Neuron (in vitro differentiated cells): ENCODE measurements around the gene PPP6R2.

Source experiments
- H2AFZ ChIP-seq: one replicate; pipeline ENCODE4 v1.6.1; 2013; ENCODE audit warnings: low read depth, mild to moderate bottlenecking, inconsistent platforms, low read length, moderate library complexity
- H3K27me3 ChIP-seq: one replicate; pipeline ENCODE4 v1.6.1; 2013; ENCODE audit warnings: low read length; ENCODE audit not compliant: insufficient read depth
- H3K36me3 ChIP-seq: one replicate; pipeline ENCODE4 v1.6.1; 2013; ENCODE audit warnings: low read length; ENCODE audit not compliant: insufficient read depth
- H3K4me1 ChIP-seq: one replicate; pipeline ENCODE4 v1.6.1; 2013; ENCODE audit warnings: low read length; ENCODE audit not compliant: insufficient read depth
- H3K4me3 ChIP-seq: 2 replicates; pipeline ENCODE4 v1.5.1; 2013; ENCODE audit warnings: mild to moderate bottlenecking, low read length, moderate library complexity
- H3K9me3 ChIP-seq: one replicate; pipeline ENCODE4 v1.6.1; 2013; ENCODE audit warnings: low read length

Gene PPP6R2

GRCh38 chr22:50434849-50435248 lies 91.7 kb downstream of the PPP6R2 start:
- Histone ChIP-seq H3K4me1 (no peaks in the 10 kb centered on the region), H3K4me3 (no peak overlapping the region), H2AFZ (no peak overlapping the region), H3K27me3 (no peaks in the 10 kb centered on the region), H3K36me3 (peaks cover 79% of the 10 kb centered on the region), H3K9me3 (no peaks in the 10 kb centered on the region)

- Histone ChIP-seq H3K36me3 (peaks cover 79% of the 10 kb centered on the region), H3K9me3 (no peaks in the 10 kb centered on the region), H2AFZ (no peak overlapping the region), H3K27me3 (no peaks in the 10 kb centered on the region), H3K4me3 (no peak overlapping the region), H3K4me1 (no peaks in the 10 kb centered on the region)
Measured at GRCh38 chr22:50435291-50436014, 92.3 kb downstream of the PPP6R2 start.

- Histone ChIP-seq H3K9me3 (no peaks in the 10 kb centered on the region), H3K27me3 (no peaks in the 10 kb centered on the region), H3K4me1 (no peaks in the 10 kb centered on the region), H2AFZ (no peak overlapping the region), H3K4me3 (no peak overlapping the region), H3K36me3 (peaks cover 74% of the 10 kb centered on the region)
Measured at GRCh38 chr22:50436015-50436830, 93.1 kb downstream of the PPP6R2 start.

GRCh38 chr22:50436841-50437341 lies 93.8 kb downstream of the PPP6R2 start:
- Histone ChIP-seq H3K9me3 (no peaks in the 10 kb centered on the region), H3K4me3 (no peak overlapping the region), H3K4me1 (no peaks in the 10 kb centered on the region), H3K36me3 (peaks cover 72% of the 10 kb centered on the region), H3K27me3 (no peaks in the 10 kb centered on the region), H2AFZ (no peak overlapping the region)

GRCh38 chr22:50437511-50438304 lies 94.6 kb downstream of the PPP6R2 start:
- no peaks in the 10 kb centered on the region for H3K9me3 ChIP-seq
- H3K4me1 ChIP-seq, result no peaks in the 10 kb centered on the region
- no peaks in the 10 kb centered on the region for H3K27me3 ChIP-seq
- no peak overlapping the region for H3K4me3 ChIP-seq
- H2AFZ ChIP-seq, result no peak overlapping the region
- H3K36me3 ChIP-seq, result peaks cover 66% of the 10 kb centered on the region

GRCh38 chr22:50438305-50439275 lies 95.5 kb downstream of the PPP6R2 start:
- H3K4me1 ChIP-seq, result no peaks in the 10 kb centered on the region
- H3K27me3 ChIP-seq, result no peaks in the 10 kb centered on the region
- H3K9me3 ChIP-seq, result no peaks in the 10 kb centered on the region
- H3K36me3 ChIP-seq, result peaks cover 64% of the 10 kb centered on the region
- no peak overlapping the region for H2AFZ ChIP-seq
- H3K4me3 ChIP-seq, result no peak overlapping the region

- H3K9me3 ChIP-seq, result no peaks in the 10 kb centered on the region
- H3K36me3 ChIP-seq, result peaks cover 69% of the 10 kb centered on the region
- H3K27me3 ChIP-seq, result no peaks in the 10 kb centered on the region
- no peak overlapping the region for H3K4me3 ChIP-seq
- no peak overlapping the region for H2AFZ ChIP-seq
- no peaks in the 10 kb centered on the region for H3K4me1 ChIP-seq
Measured at GRCh38 chr22:50439314-50439870, 96.3 kb downstream of the PPP6R2 start.

- peaks cover 70% of the 10 kb centered on the region for H3K36me3 ChIP-seq
Measured at GRCh38 chr22:50439871-50440331, 96.8 kb downstream of the PPP6R2 start.

GRCh38 chr22:50440544-50441249 lies 97.6 kb downstream of the PPP6R2 start:
- H3K36me3 ChIP-seq, result peaks cover 70% of the 10 kb centered on the region
- no peaks in the 10 kb centered on the region for H3K9me3 ChIP-seq

More at GRCh38 chr22:50439871-50440331, 96.8 kb downstream of the PPP6R2 start:
- Histone ChIP-seq H3K27me3 (no peaks in the 10 kb centered on the region), H2AFZ (no peak overlapping the region), H3K9me3 (no peaks in the 10 kb centered on the region), H3K4me3 (no peak overlapping the region), H3K4me1 (no peaks in the 10 kb centered on the region)

GRCh38 chr22:50441428-50441993 lies 98.4 kb downstream of the PPP6R2 start:
- Histone ChIP-seq H3K27me3 (no peaks in the 10 kb centered on the region), H3K36me3 (peaks cover 67% of the 10 kb centered on the region), H3K4me3 (no peak overlapping the region), H3K4me1 (no peaks in the 10 kb centered on the region), H2AFZ (no peak overlapping the region), H3K9me3 (no peaks in the 10 kb centered on the region)

More at GRCh38 chr22:50440544-50441249, 97.6 kb downstream of the PPP6R2 start:
- H2AFZ ChIP-seq, result no peak overlapping the region
- no peaks in the 10 kb centered on the region for H3K27me3 ChIP-seq
- H3K4me3 ChIP-seq, result no peak overlapping the region
- H3K4me1 ChIP-seq, result no peaks in the 10 kb centered on the region

GRCh38 chr22:50443197-50443596 lies 100.1 kb downstream of the PPP6R2 start:
- Histone ChIP-seq H3K4me3 (no peak overlapping the region), H2AFZ (no peak overlapping the region), H3K27me3 (no peaks in the 10 kb centered on the region), H3K9me3 (no peaks in the 10 kb centered on the region), H3K4me1 (no peaks in the 10 kb centered on the region), H3K36me3 (peaks cover 65% of the 10 kb centered on the region)
